ENCODE data around the gene KSR2.
"Not testable (repeated sequence)": the region's sequence is repeated elsewhere in the genome, so short reads cannot be mapped to it uniquely, and the experiment has no call there.

The KSR2 gene

DNA sequence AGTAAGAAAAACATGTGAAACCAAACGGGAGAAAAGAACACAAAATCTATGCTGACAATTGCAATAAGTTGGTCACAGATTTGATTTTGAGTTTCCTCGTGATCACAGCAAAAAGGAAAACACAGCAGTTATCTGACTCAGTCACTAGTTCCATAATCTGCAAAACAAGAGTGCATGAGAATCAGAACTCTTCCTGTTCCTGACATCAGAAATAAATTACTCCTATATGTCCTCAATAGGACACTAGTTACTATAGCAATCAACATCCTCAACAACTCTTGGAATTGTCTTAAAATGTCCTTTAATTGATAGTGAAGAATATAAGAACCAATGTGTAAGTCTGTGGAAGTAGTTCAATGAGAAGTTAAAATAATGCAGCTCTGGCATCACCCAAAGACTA lies 339.3 kb downstream of the KSR2 start:
- TF ChIP-seq, protein P1, sequence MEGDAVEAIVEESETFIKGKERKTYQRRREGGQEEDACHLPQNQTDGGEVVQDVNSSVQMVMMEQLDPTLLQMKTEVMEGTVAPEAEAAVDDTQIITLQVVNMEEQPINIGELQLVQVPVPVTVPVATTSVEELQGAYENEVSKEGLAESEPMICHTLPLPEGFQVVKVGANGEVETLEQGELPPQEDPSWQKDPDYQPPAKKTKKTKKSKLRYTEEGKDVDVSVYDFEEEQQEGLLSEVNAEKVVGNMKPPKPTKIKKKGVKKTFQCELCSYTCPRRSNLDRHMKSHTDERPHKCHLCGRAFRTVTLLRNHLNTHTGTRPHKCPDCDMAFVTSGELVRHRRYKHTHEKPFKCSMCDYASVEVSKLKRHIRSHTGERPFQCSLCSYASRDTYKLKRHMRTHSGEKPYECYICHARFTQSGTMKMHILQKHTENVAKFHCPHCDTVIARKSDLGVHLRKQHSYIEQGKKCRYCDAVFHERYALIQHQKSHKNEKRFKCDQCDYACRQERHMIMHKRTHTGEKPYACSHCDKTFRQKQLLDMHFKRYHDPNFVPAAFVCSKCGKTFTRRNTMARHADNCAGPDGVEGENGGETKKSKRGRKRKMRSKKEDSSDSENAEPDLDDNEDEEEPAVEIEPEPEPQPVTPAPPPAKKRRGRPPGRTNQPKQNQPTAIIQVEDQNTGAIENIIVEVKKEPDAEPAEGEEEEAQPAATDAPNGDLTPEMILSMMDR (IDR thresholded peaks at IDR 0.05; ENCODE audit: borderline replicate concordance, control extremely low read depth, extremely low read depth, insufficient read depth, missing control alignments) = no peak
- in situ Hi-C loops (cut with MboI; ENCODE audit: low sequenced_read_pairs, unreplicated experiment) = no loop called here
- no peak for DNase-seq (ENCODE audit: low spot score)

DNA sequence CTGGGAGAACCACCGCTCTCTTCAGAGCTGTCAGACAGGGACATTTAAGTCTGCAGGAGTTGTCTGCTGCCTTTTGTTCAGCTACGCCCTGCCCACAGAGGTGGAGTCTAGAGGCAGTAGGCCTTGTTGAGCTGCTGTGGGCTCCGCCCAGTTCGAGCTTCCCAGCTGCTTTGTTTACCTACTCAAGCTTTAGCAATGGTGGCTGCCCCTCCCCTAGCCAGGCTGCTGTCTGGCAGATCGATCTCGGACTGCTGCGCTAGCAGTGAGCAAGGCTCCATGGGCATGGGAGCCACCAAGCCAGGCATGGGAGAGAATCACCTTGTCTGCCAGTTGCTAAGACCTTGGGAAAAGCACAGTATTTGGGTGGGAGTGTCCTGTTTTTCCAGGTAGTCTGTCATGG lies 340.1 kb downstream of the KSR2 start:
- DNase-seq (ENCODE audit: low spot score); in situ Hi-C loops (cut with MboI; ENCODE audit: low sequenced_read_pairs, unreplicated experiment): not testable (repeated sequence)

DNA sequence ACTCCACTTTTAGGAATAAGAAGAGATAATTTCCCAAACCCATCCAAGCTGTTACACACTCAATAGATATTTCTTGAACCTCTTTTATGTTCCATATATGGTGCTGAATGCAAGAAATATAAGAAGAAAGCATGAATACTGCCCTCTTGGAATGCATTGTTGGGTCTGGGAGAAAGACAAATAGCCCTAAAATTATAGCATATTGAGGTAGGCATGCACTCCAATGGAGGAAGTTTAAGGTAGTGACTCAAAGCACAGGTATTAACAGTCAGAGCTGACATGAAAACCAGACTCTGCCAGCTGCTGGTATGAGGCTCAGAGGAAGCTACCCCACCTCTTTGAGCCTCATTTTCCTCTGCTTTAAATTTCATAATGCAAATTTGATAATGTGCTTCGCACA lies 346.0 kb downstream of the KSR2 start:
- no peak for DNase-seq (ENCODE audit: low spot score)
- TF ChIP-seq, protein P1 (IDR thresholded peaks at IDR 0.05; ENCODE audit: borderline replicate concordance, control extremely low read depth, extremely low read depth, insufficient read depth, missing control alignments) = no peak
- in situ Hi-C loops (cut with MboI; ENCODE audit: low sequenced_read_pairs, unreplicated experiment) = no loop called here

DNA sequence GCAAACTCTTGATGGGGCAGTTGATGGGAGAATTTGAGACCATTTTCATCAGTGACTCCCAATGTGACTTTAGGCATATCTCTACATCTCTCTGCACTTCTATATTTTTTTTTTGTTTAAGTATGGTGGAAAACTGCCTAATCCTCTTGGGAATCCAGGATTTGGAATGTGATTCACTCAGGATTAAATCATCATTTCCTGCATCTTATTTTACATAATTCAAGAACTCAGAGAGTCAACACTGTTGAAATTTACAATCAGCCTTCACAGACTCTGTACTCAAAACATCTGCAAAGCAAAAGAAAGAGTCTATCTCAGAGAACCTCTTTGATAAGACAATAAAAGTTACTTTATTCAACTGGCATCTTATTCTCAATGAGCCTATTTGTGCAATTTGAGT lies 346.7 kb downstream of the KSR2 start:
- TF ChIP-seq, protein P1 (IDR thresholded peaks at IDR 0.05; ENCODE audit: borderline replicate concordance, control extremely low read depth, extremely low read depth, insufficient read depth, missing control alignments) = no peak
- in situ Hi-C loops (cut with MboI; ENCODE audit: low sequenced_read_pairs, unreplicated experiment) = no loop called here
- no peak for DNase-seq (ENCODE audit: low spot score)

DNA sequence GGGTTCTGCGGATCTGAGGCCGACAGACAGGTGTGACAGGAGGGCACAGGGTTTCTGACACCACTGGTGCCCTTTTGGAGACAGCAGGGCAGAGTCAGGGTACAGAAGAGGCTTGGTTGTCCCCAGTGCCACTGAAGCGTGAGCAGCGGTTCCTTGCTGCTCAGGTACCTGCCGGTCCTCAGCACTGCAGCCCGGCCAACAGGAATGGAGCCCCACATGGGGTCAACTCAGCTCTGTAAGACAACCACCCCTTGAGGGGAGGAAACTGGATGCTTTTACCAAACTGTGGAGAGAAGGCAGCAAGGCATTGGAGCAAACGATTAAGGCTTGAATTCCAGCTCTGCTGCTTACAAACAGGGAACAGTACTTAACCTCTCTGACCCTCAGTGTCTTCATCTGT lies 361.0 kb downstream of the KSR2 start:
- TF ChIP-seq, protein P1 (IDR thresholded peaks at IDR 0.05; ENCODE audit: borderline replicate concordance, control extremely low read depth, extremely low read depth, insufficient read depth, missing control alignments) = no peak
- in situ Hi-C loops (cut with MboI; ENCODE audit: low sequenced_read_pairs, unreplicated experiment) = no loop called here
- DNase-seq (ENCODE audit: low spot score) = no peak

DNA sequence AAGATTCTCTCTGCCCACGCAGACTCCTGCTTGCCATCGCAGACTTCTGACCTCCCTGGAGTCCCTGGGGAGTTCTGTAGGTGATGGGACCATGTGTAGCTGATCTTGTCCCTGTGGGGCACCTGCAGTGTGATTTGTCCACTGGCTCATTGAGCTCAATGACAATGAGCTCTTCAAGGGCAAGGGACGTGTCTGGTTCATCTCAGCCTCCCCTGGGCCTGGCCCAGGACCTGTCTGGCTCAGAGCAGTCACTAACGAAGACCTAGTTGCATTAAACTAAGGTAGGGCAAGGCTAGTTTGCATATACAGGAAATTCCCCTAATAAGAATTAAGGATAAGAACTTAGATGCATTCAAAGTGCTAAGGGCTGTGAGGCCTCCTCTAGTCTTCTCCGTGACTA lies 361.8 kb downstream of the KSR2 start:
- no peak for DNase-seq (ENCODE audit: low spot score)
- in situ Hi-C loops (cut with MboI; ENCODE audit: low sequenced_read_pairs, unreplicated experiment) = no loop called here
- TF ChIP-seq, protein P1 (IDR thresholded peaks at IDR 0.05; ENCODE audit: borderline replicate concordance, control extremely low read depth, extremely low read depth, insufficient read depth, missing control alignments) = no peak

DNA sequence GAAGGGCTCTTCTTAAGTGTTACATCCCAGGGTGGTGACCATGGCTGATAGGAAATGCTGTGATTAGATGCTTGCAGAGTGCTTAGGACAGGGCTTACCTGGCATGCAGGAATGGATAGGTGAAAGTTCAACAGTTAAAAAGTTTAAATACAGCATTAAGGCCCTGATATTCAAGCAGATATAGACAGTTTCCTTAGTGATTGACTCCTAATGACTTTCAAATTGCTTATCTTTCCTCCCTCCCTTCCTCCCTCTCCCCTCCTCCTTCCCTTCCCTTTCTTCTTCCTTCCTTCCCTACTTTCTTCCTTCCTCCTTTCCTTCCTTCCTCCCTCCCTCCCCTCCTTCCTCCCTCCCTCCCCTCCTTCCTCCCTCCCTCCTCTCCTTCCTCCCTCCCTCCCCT lies 362.8 kb downstream of the KSR2 start:
- in situ Hi-C loops (cut with MboI; ENCODE audit: low sequenced_read_pairs, unreplicated experiment) = no loop called here
- TF ChIP-seq, protein P1 (IDR thresholded peaks at IDR 0.05; ENCODE audit: borderline replicate concordance, control extremely low read depth, extremely low read depth, insufficient read depth, missing control alignments) = no peak
- no peak for DNase-seq (ENCODE audit: low spot score)
